GM18907 (cell line): ENCODE results near the gene ARMH1.

Experiments used
- ATAC-seq: cut with Tn5 transposase; IDR thresholded peaks from one replicate; pipeline ENCODE4 v1.9.1; 2021; ENCODE audit warnings: mild to moderate bottlenecking, moderate library complexity; ENCODE audit not compliant: unreplicated experiment

ARMH1 gene

GRCh38 chr1:44643721-44644334 is 30.7 kb upstream of the ARMH1 start:
- no peak for ATAC-seq

GRCh38 chr1:44644806-44645205 is 29.7 kb upstream of the ARMH1 start:
- no peak for ATAC-seq

DNA sequence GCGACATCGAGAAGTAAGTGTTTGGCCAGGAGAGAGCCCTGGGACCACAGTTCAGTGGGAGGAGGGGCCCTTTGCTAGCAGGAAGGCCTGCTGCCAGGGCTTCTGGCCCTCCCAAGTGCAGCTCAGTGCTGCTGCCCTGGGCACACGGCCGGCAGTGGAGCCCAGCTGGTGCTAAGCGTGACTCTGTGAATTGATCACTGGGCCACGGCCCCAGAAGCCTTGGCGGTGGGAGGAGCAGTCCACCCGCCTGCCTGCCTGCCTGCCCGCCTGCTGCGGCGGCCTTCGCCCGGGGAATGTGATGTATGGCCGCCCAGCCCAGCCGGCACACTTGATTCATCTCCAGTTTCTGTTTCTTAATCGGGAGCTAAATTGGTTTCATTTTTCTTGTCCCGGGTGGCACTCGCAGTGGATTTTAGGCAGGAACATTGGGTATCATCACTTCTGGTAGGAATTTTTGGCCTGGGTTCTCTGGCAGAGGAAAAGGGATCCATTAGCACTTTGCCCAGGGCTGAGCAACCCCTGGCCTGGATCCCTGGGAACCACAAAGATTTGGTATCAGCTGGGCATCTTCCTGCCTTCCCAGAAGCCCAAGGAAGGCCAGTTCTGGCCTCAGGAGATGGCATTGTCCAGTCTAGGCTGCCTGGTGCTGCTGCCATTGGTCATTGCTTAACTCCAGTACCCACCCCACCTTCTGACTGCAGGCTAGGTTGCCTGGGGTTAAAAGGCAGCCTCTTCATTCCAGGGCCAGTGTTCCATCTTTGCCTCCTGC is 28.9 kb upstream of the ARMH1 start:
- no peak for ATAC-seq

- ATAC-seq: no peak
Measured at GRCh38 chr1:44646261-44647110, 28.0 kb upstream of the ARMH1 start.

DNA sequence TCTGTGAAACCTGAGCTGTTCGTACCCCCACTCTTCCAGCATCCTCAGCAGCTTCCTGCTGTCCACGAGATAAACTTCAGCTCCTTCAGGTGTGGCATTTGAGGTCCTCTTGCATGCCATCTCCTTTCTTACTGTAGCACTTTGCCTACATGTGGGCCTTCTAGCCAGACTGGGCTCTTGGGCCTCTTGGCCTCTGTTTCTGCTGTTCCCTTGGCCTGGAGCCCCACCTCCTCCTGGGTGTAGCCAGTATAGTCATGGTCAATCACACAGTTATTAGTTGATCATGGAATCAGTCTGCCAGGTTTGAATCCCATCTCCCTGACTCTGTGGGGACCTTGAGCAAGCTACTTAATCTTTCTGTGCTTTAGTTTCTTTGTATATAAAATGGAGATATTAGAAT is 26.6 kb upstream of the ARMH1 start:
- ATAC-seq: no peak

- no peak for ATAC-seq
Measured at GRCh38 chr1:44648529-44649250, 25.8 kb upstream of the ARMH1 start.

GRCh38 chr1:44649788-44650158 is 24.7 kb upstream of the ARMH1 start:
- ATAC-seq: no peak

DNA sequence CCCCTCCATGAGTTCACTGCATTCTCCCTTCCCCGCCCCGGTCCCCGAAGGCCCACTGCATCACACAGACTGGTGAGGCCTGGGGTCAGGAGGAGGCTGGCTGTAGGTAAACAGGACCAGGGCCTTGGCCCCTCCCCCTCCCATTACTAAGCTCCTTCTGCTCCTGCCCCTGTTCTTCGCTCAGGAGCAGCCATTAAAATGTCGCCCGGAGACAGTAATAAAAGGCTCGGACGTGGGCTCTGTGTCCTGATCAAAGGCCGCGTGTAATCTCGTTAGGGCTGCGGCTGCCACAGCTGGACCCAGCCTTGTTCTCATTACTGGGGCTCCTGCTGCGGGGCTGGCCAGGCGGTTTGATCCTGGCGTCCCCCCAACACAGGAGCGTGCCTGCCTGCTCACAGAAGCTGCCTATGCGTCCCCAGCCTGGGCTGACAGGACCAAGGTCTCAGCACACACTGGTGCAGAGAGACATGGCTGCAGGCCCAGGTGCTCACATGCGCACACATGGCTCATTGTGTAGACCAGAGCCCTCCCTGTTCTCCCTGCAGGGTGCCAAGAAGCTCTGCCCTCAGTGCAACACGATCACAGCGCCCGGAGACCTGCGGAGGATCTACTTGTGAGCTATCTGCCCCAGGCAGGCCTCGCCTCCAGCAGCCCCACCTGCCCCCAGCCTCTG is 24.2 kb upstream of the ARMH1 start:
- no peak for ATAC-seq

GRCh38 chr1:44651069-44651468 is 23.4 kb upstream of the ARMH1 start:
- no peak for ATAC-seq

DNA sequence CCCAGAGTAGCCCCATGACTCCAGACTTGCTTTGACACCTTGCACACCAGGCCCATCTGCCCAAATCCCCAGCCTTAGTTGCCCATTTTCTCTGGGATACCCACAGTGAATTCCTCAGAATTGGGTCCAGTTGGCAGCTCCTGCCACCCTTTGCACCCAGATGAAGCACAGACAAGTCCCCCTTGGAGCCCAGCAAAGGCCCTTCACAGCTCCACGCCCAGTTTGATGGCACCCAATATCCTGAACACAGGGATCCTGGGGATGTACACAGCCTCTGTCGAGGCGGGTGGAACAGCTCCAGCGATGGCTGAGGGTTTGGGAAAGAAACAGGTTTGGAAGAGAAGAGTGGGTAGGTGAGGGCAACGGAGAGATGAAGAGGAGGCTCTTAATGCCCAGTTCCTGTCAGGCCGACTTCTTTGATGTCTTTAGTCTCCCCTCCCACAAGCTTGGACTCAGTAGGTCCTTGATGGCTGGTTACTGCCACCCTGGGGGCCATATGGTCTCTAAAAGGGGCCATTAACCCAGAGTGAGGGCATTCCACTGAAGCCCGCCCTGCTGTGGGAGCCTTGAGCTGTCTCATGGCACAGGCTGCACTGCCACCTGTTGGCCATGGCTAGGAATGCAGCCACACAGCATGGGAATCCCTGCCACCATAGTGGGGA is 21.9 kb upstream of the ARMH1 start:
- peak; percentile 67 for ATAC-seq

GRCh38 chr1:44653107-44653964 is 21.2 kb upstream of the ARMH1 start:
- no peak for ATAC-seq

GRCh38 chr1:44654621-44655187 is 19.8 kb upstream of the ARMH1 start:
- no peak for ATAC-seq

DNA sequence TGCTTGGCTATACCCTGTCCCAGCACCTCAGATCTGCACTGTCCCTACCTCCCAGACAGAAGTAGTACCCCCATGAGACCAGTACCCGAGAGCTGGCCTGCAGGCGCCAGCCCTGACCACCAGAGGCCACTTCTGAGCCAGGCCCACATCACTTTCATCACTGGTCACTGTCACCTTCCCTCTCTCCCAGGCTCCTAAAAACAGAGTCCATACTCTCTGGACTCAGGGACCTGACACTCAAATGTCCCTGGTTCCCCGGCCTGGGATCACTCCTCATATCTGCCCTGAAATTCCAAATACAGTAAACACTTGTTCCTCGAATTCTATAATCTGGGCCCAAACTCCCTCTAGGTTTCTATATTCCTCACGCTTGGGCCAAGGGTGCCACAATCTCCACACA is 18.9 kb upstream of the ARMH1 start:
- ATAC-seq: no peak

GRCh38 chr1:44659566-44659965 is 14.9 kb upstream of the ARMH1 start:
- no peak for ATAC-seq

DNA sequence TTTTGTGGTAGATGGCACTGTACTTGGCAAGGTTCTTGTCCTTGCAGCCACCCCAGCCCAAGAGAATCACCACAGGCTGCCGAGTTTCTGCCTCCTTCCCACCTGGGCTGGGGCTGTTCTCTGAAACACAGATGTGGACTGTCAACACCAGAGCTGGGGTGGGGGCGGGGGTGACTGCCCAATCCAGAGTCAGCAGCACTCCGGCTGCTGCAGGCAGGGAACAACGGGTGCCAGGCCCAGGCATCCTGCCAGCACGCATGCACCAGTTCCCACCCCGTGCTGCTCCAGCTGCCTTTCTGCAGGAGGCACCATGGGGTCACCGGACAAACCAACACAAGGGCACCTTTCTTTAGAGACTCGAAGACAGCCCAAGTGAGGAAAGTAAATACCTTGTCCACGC is 14.3 kb upstream of the ARMH1 start:
- no peak for ATAC-seq

DNA sequence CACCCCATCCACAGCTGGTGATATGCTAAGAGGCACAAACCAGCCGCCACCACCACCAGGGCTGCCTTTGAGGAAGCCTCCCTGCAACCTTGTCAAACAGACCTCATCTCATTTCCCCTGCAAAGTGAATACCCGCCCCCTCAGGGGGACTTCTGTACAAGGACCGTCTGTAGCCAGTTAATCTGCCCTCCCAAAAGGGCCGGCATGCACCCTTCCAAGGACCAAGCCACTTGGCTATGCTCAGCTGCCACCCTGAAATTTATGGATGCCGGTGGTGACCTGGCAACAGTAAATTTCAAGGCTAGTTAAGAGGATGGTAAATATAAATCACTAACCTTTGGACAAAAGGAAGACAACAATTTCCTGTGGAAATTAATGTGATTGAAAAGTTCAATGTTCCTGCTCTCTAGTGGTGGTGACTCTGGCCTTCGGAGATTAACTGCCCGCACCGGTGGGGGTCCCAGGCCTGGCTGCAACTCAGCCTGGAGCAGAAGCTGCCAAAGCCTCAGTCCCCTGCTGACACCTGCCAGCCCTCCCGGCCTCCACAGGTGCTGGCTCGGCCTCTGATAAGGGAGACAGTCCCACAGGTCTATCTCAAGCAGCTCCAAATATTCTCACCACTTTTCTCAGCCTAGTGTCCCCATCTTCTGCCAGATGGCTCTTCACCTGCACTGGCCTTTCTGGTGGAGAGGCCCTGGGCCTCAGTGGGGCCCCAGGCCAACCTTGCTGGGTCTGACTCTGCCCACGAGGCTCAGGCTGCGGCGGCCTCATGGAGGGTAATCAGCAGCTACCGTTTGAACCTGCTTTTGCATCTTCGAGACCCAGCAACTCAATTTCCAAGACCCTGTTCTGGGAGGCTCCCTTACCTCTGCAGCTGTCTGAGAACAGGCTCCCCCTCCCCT is 12.5 kb upstream of the ARMH1 start:
- no peak for ATAC-seq

DNA sequence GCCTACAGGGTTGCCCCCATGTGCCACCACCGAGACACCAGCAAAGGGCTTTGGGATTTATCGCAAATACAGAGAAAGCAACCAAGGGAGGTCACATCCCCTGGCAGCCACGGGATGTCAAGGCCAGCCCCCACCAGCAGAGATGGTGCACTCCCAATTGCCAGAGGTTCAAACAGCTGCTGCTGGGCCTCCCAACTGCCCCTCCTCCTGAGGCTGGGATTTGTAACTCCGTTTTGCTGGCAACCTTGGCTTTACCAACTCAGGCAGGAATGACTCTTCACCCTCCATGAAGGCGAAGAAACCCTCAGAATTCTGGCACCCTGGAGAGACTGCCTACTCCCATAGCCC is 11.9 kb upstream of the ARMH1 start:
- ATAC-seq: no peak

DNA sequence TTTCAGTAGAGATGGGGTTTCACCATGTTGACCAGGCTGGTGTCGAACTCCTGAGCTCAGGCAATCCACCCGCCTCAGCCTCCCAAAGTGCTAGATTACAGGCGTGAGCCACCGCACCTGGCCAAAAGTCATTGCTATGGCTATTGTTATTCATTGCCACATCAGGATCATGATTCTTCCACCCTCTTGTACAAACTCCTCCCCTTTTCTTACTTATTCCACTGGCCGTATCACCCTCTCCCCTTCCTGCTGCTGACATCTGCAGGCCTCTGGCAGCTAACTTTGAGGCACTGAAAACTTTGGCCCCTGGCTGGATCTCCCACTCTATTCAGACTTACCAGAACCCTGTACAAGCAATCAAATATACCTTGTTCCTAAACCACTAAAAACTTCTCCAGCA is 11.1 kb upstream of the ARMH1 start:
- no peak for ATAC-seq
